ENCODE results near the gene RET.

The RET gene

GRCh38 chr10:43177595-43177994, 100.7 kb downstream of the RET start:
- no peak for DNase-seq
